K562 (cell line): Measurements from ENCODE around the gene OPN1MW3. TPM values are rescaled to one million over a fixed set of nuclear protein-coding genes. Genes with fewer than 3 reads are reported as not detected.

ENCODE experiments used
- ATAC-seq: fragments of 200-7000 bp; cut with Tn5 transposase; 3 replicates; pipeline ENCODE4 v1.9.1; 2020; ENCODE audit warnings: moderate library complexity
- BruUV-seq: library from RNA; stranded (reverse); fragments of 400-500 nt; replicated peaks from 2 replicates; lab custom pipeline; 2021; lab: Mats Ljungman, UMichigan
- CTCF ChIA-PET: fragments of 300-600 bp; formaldehyde crosslinking; extraction: SDS; loops from one replicate; lab custom pipeline; 2021; ENCODE audit warnings: low intra/inter-chr PET ratio; lab: Yijun Ruan, JAX
- POLR2A ChIA-PET: fragments of 300-600, 350-650 bp; sonication (Branson Sonifier 250); formaldehyde crosslinking; extraction: SDS; loops from one replicate; lab custom pipeline; 2021; ENCODE audit warnings: antibody characterized with exemption, inconsistent platforms; lab: Yijun Ruan, JAX
- DNase-seq, 4 experiments: peaks; one replicate each; pipeline versions ENCODE4 v3.0.0 to v3.0.0-alpha.2; 2011 to 2018; ENCODE audit warnings: low spot score in 3 of 4, mixed read lengths in 3 of 4; ENCODE audit errors: extremely low read depth in 1 of 4
- FAIRE-seq: peaks from 2 replicates; lab custom pipeline; 2011; peaks lifted over from hg19 to GRCh38; lab: Jason Lieb, UNC
- H2AFZ ChIP-seq: 2 replicates; pipeline ENCODE4 v1.6.0; 2011; ENCODE audit warnings: low read depth, low read length, control low read depth, inconsistent platforms
- H3K27ac ChIP-seq: fragments of 200-600 bp; 3 replicates; pipeline ENCODE4 v1.8.0; 2011; ENCODE audit warnings: low read depth, mild to moderate bottlenecking, control low read depth, inconsistent platforms, low read length, moderate library complexity, mixed read lengths; ENCODE audit errors: extremely low read depth
- H3K27me3 ChIP-seq, 2 experiments: fragments of 300-600 bp in 1 of 2; 2 replicates in 1 of 2; 3 replicates in 1 of 2; pipeline versions ENCODE4 v1.6.0 to v1.8.0; 2011; ENCODE audit warnings: inconsistent platforms in 2 of 2, low read length in 2 of 2, mild to moderate bottlenecking in 1 of 2, mixed read lengths in 1 of 2, moderate library complexity in 1 of 2; ENCODE audit not compliant: control insufficient read depth in 2 of 2, insufficient read depth in 2 of 2
- H3K36me3 ChIP-seq: fragments of 300-600 bp; 3 replicates; pipeline ENCODE4 v1.8.0; 2011; ENCODE audit warnings: mild to moderate bottlenecking, low read length, inconsistent platforms; ENCODE audit not compliant: control insufficient read depth, insufficient read depth
- H3K4me1 ChIP-seq, 2 experiments: fragments of 200-600 bp in 1 of 2; replicated peaks in 1 of 2; 2 replicates in 1 of 2; 3 replicates in 1 of 2; pipeline versions ENCODE4 v1.5.1 to v1.8.0; 2011; ENCODE audit warnings: inconsistent platforms in 2 of 2, low read length in 2 of 2, mild to moderate bottlenecking in 1 of 2, mixed read lengths in 1 of 2, moderate library complexity in 1 of 2; ENCODE audit not compliant: control insufficient read depth in 2 of 2, insufficient read depth in 2 of 2
- H3K4me2 ChIP-seq: 2 replicates; pipeline ENCODE4 v1.6.1; 2011; ENCODE audit warnings: low read length, control low read depth, inconsistent platforms, mixed read lengths; ENCODE audit not compliant: insufficient read depth
- H3K4me3 ChIP-seq: fragments of 200-600 bp; sonication (generic), shearing (Covaris generic); 2 replicates; pipeline ENCODE4 v1.5.1; 2016; ENCODE audit warnings: control low read depth, inconsistent platforms
- H3K79me2 ChIP-seq: fragments of 200-600 bp; 3 replicates; pipeline ENCODE4 v1.8.0; 2011; ENCODE audit warnings: low read length, inconsistent platforms; ENCODE audit not compliant: control insufficient read depth, insufficient read depth
- H3K9ac ChIP-seq, 2 experiments: 2 replicates each; pipeline versions ENCODE4 v1.6.0 to v1.6.1; 2011; ENCODE audit warnings: low read depth in 2 of 2, low read length in 2 of 2, control low read depth in 1 of 2, inconsistent platforms in 1 of 2, mild to moderate bottlenecking in 1 of 2, mixed read lengths in 1 of 2; ENCODE audit not compliant: insufficient read depth in 1 of 2
- H3K9me1 ChIP-seq: one replicate; pipeline ENCODE4 v1.6.0; 2011; ENCODE audit warnings: inconsistent platforms, mild to moderate bottlenecking, low read length, moderate library complexity; ENCODE audit not compliant: control insufficient read depth, insufficient read depth
- H3K9me3 ChIP-seq: replicated peaks from 2 replicates; pipeline ENCODE4 v1.5.1; 2011; ENCODE audit warnings: low read depth, low read length, inconsistent platforms; ENCODE audit not compliant: control insufficient read depth, insufficient read depth
- H4K20me1 ChIP-seq: replicated peaks from 2 replicates; pipeline ENCODE4 v1.6.1; 2011; ENCODE audit warnings: low read length, inconsistent platforms, mixed read lengths; ENCODE audit not compliant: control insufficient read depth, insufficient read depth
- BRF1 ChIP-seq: IDR thresholded peaks from 3 replicates; pipeline ENCODE4 v1.6.1; 2011; ENCODE audit warnings: borderline replicate concordance, mild to moderate bottlenecking; ENCODE audit not compliant: insufficient read length; ENCODE audit errors: extremely low read depth
- DDX20 ChIP-seq: fragments of 450-650 bp; IDR thresholded peaks from 2 replicates; pipeline ENCODE4 v1.6.1; 2016; ENCODE audit warnings: missing genetic modification characterization, low read depth, mild to moderate bottlenecking, missing compliant biosample characterization, moderate library complexity
- FOXM1 ChIP-seq, 2 experiments: fragments of 450-650 bp in 1 of 2; sonication (generic) in 1 of 2; formaldehyde crosslinking in 1 of 2; IDR thresholded peaks; 2 replicates each; pipeline versions ENCODE4 v1.6.1 to v1.9.0; 2017 to 2022; ENCODE audit warnings: low read depth in 2 of 2, mild to moderate bottlenecking in 2 of 2, missing genetic modification reagents in 1 of 2, moderate library complexity in 1 of 2
- IFI16 ChIP-seq: fragments of 250-450 bp; sonication (Bioruptor Pico); IDR thresholded peaks from 2 replicates; pipeline ENCODE4 v2.1.2; 2022; ENCODE audit warnings: mild to moderate bottlenecking, inconsistent platforms
- NCOA1 ChIP-seq: fragments of 450-650 bp; IDR thresholded peaks from 2 replicates; pipeline ENCODE4 v1.6.1; 2016; ENCODE audit warnings: low read depth
- SETDB1 ChIP-seq: IDR thresholded peaks from one replicate; pipeline ENCODE4 v1.6.1; 2012; ENCODE audit warnings: low read length, control low read depth, inconsistent platforms
- SP1 ChIP-seq: sonication (generic); formaldehyde crosslinking; IDR thresholded peaks from 2 replicates; pipeline ENCODE4 v1.8.1; 2022; ENCODE audit warnings: mild to moderate bottlenecking, missing genetic modification reagents
- TAF15 ChIP-seq: fragments of 200-400 bp; formaldehyde crosslinking; IDR thresholded peaks from 2 replicates; pipeline ENCODE4 v1.6.1; 2017; ENCODE audit warnings: mild to moderate bottlenecking, low read depth, low read length, moderate library complexity
- TCF3 ChIP-seq: sonication (generic); formaldehyde crosslinking; IDR thresholded peaks from 2 replicates; pipeline ENCODE4 v1.4.0; 2020; ENCODE audit warnings: mild to moderate bottlenecking, missing genetic modification reagents
- ZFX ChIP-seq: sonication (generic); formaldehyde crosslinking; IDR thresholded peaks from 2 replicates; pipeline ENCODE4 v1.8.0; 2022; ENCODE audit warnings: mild to moderate bottlenecking, missing genetic modification reagents, moderate library complexity
- WGBS: fragments of 100-300 bp; shearing (Covaris generic); methylation state at CpG from one replicate; pipeline ENCODE4 v1.1.6; 2016; ENCODE audit warnings: low coverage, mixed read lengths; ENCODE audit not compliant: insufficient coverage; ENCODE audit errors: missing lambda C conversion rate; 5-methylcytosine and 5-hydroxymethylcytosine counted together
- in situ Hi-C: fragments of 300-500 bp; cut with MboI; formaldehyde crosslinking; loops from 4 replicates; pipeline ENCODE4 v1.15.0; 2018; ENCODE audit warnings: inconsistent platforms, mixed read lengths
- intact Hi-C: fragments of 100-400 bp; cut with micrococcal nuclease; formaldehyde crosslinking; loops from 2 replicates; pipeline ENCODE4 v1.14.2; 2022
- polyA plus RNA-seq, 8 experiments: library from polyadenylated mRNA; depleted of rRNA in 4 of 8; stranded (reverse) in 5 of 8; unstranded in 3 of 8; fragments of >200 nt; fragmentation: Nextera tagmentation in 2 of 8; fragmentation: Illumina TruSeq in 1 of 8; extraction: Ambion mirVana in 2 of 8; extraction: Trizol in 1 of 8; gene quantifications; 2 replicates each; pipeline versions ENCODE4 v1.2.1 to v1.2.3, GENCODE V29; 2011 to 2014; ENCODE audit warnings: inconsistent platforms in 1 of 8, missing spikeins in 1 of 8
- total RNA-seq, 7 experiments: library from RNA; depleted of rRNA in 6 of 7; stranded (reverse); fragments of >200 nt in 6 of 7; fragmentation: Illumina TruSeq in 2 of 7; extraction: Trizol in 2 of 7; gene quantifications; 2 replicates each; pipeline versions ENCODE4 v1.2.1 to v1.2.3, GENCODE V29; 2011 to 2021; ENCODE audit warnings: low replicate concordance in 1 of 7
- TF ChIP-seq, protein P1 (sequence below): fragments of 250-450 bp; sonication (Bioruptor Pico); IDR thresholded peaks from 2 replicates; pipeline ENCODE4 v1.9.0; 2021; ENCODE audit warnings: mild to moderate bottlenecking, inconsistent platforms
- TF ChIP-seq, protein P2 (sequence below), 2 experiments: fragments of 450-650 bp; IDR thresholded peaks; 2 replicates each; pipeline ENCODE4 v1.6.1; 2016

The OPN1MW3 gene
- total and polyA plus RNA-seq, 9 of the 15 experiments (the other 6 are each of a cell fraction or from before 2014, with no cell fraction given): not detected

GRCh38 chrX:154305541-154306205 is 48.3 kb downstream of the OPN1MW3 start:
- Histone ChIP-seq H3K9ac (peak overlapping the region in 1 of 2 experiments; percentile 68; a peak in 2 of 4 replicates), H3K4me2 (no peak overlapping the region), H3K27me3 (no peaks in the 10 kb centered on the region), H3K27ac (no peak overlapping the region), H3K79me2 (no peaks in the 10 kb centered on the region), H3K4me3 (no peak overlapping the region), H3K9me1 (no peaks in the 10 kb centered on the region), H3K9me3 (no peaks in the 10 kb centered on the region), H3K4me1 (peaks cover 0 to 2% of the 10 kb centered on the region in 2 experiments; a peak in 3 of 5 replicates), H2AFZ (peak overlapping the region; percentile 56; the same call in 1 of the 2 replicates)
- no peak for ATAC-seq
- 60% methylated on average over 5 of the region's 11 CpGs for WGBS
- intact Hi-C loops: no loop called here
- POLR2A ChIA-PET: interaction anchor here (0.5 kb wide), 1 partner anchor 244 kb away, joined by 4 read pairs; no protein-coding TSS in a partner anchor
- DNase-seq: no peak
- no peak for FAIRE-seq
- TF ChIP-seq, protein P1, sequence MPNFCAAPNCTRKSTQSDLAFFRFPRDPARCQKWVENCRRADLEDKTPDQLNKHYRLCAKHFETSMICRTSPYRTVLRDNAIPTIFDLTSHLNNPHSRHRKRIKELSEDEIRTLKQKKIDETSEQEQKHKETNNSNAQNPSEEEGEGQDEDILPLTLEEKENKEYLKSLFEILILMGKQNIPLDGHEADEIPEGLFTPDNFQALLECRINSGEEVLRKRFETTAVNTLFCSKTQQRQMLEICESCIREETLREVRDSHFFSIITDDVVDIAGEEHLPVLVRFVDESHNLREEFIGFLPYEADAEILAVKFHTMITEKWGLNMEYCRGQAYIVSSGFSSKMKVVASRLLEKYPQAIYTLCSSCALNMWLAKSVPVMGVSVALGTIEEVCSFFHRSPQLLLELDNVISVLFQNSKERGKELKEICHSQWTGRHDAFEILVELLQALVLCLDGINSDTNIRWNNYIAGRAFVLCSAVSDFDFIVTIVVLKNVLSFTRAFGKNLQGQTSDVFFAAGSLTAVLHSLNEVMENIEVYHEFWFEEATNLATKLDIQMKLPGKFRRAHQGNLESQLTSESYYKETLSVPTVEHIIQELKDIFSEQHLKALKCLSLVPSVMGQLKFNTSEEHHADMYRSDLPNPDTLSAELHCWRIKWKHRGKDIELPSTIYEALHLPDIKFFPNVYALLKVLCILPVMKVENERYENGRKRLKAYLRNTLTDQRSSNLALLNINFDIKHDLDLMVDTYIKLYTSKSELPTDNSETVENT (CRISPR knock-in tag): no peak
- TF ChIP-seq IFI16 (CRISPR knock-in tag) (no peak), BRF1 (no peak), ZFX (no peak), FOXM1 (IDR thresholded peaks at IDR 0.05; ENCODE audit: low read depth) (no peak), FOXM1 (CRISPR knock-in tag; IDR thresholded peaks at IDR 0.05; ENCODE audit: low read depth) (no peak), DDX20 (tag) (no peak), TAF15 (no peak), SP1 (CRISPR knock-in tag) (no peak), TCF3 (no peak), SETDB1 (no peak), NCOA1 (no peak)
- TF ChIP-seq, protein P2, sequence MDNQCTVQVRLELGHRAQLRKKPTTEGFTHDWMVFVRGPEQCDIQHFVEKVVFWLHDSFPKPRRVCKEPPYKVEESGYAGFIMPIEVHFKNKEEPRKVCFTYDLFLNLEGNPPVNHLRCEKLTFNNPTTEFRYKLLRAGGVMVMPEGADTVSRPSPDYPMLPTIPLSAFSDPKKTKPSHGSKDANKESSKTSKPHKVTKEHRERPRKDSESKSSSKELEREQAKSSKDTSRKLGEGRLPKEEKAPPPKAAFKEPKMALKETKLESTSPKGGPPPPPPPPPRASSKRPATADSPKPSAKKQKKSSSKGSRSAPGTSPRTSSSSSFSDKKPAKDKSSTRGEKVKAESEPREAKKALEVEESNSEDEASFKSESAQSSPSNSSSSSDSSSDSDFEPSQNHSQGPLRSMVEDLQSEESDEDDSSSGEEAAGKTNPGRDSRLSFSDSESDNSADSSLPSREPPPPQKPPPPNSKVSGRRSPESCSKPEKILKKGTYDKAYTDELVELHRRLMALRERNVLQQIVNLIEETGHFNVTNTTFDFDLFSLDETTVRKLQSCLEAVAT (IDR thresholded peaks at IDR 0.05): no peak
- TF ChIP-seq, all 486 proteins: peak for 0
- no peaks in the 10 kb centered on the region for H3K36me3 ChIP-seq
- in situ Hi-C loops: loop anchor here (25.0 kb wide), 1 partner anchor 93 kb away; the partner anchor contains the start of gene OPN1MW2
- BruUV-seq: no TSS peak
- CTCF ChIA-PET: no interaction called here
- H4K20me1 ChIP-seq: no peaks in the 10 kb centered on the region
